K562 (cell line): ENCODE data around the gene FTH1. TPM values are rescaled to one million over a fixed set of nuclear protein-coding genes. Genes with fewer than 3 reads are reported as not detected.

Experiments
- ATAC-seq: fragments of 200-7000 bp; cut with Tn5 transposase; 3 replicates; pipeline ENCODE4 v1.9.1; 2020; ENCODE audit warnings: moderate library complexity
- BruUV-seq: library from RNA; stranded (reverse); fragments of 400-500 nt; replicated peaks from 2 replicates; lab custom pipeline; 2021; lab: Mats Ljungman, UMichigan
- CTCF ChIA-PET: fragments of 300-600 bp; formaldehyde crosslinking; extraction: SDS; loops from one replicate; lab custom pipeline; 2021; ENCODE audit warnings: low intra/inter-chr PET ratio; lab: Yijun Ruan, JAX
- POLR2A ChIA-PET: fragments of 300-600, 350-650 bp; sonication (Branson Sonifier 250); formaldehyde crosslinking; extraction: SDS; loops from one replicate; lab custom pipeline; 2021; ENCODE audit warnings: antibody characterized with exemption, inconsistent platforms; lab: Yijun Ruan, JAX
- DNase-seq, 4 experiments: peaks; one replicate each; pipeline versions ENCODE4 v3.0.0 to v3.0.0-alpha.2; 2011 to 2018; ENCODE audit warnings: low spot score in 3 of 4, mixed read lengths in 3 of 4; ENCODE audit errors: extremely low read depth in 1 of 4
- FAIRE-seq: peaks from 2 replicates; lab custom pipeline; 2011; peaks lifted over from hg19 to GRCh38; lab: Jason Lieb, UNC
- H2AFZ ChIP-seq: 2 replicates; pipeline ENCODE4 v1.6.0; 2011; ENCODE audit warnings: low read depth, low read length, control low read depth, inconsistent platforms
- H3K27ac ChIP-seq: fragments of 200-600 bp; 3 replicates; pipeline ENCODE4 v1.8.0; 2011; ENCODE audit warnings: low read depth, mild to moderate bottlenecking, control low read depth, inconsistent platforms, low read length, moderate library complexity, mixed read lengths; ENCODE audit errors: extremely low read depth
- H3K27me3 ChIP-seq, 2 experiments: fragments of 300-600 bp in 1 of 2; 2 replicates in 1 of 2; 3 replicates in 1 of 2; pipeline versions ENCODE4 v1.6.0 to v1.8.0; 2011; ENCODE audit warnings: inconsistent platforms in 2 of 2, low read length in 2 of 2, mild to moderate bottlenecking in 1 of 2, mixed read lengths in 1 of 2, moderate library complexity in 1 of 2; ENCODE audit not compliant: control insufficient read depth in 2 of 2, insufficient read depth in 2 of 2
- H3K36me3 ChIP-seq: fragments of 300-600 bp; 3 replicates; pipeline ENCODE4 v1.8.0; 2011; ENCODE audit warnings: mild to moderate bottlenecking, low read length, inconsistent platforms; ENCODE audit not compliant: control insufficient read depth, insufficient read depth
- H3K4me1 ChIP-seq, 2 experiments: fragments of 200-600 bp in 1 of 2; replicated peaks in 1 of 2; 2 replicates in 1 of 2; 3 replicates in 1 of 2; pipeline versions ENCODE4 v1.5.1 to v1.8.0; 2011; ENCODE audit warnings: inconsistent platforms in 2 of 2, low read length in 2 of 2, mild to moderate bottlenecking in 1 of 2, mixed read lengths in 1 of 2, moderate library complexity in 1 of 2; ENCODE audit not compliant: control insufficient read depth in 2 of 2, insufficient read depth in 2 of 2
- H3K4me2 ChIP-seq: 2 replicates; pipeline ENCODE4 v1.6.1; 2011; ENCODE audit warnings: low read length, control low read depth, inconsistent platforms, mixed read lengths; ENCODE audit not compliant: insufficient read depth
- H3K4me3 ChIP-seq: fragments of 200-600 bp; sonication (generic), shearing (Covaris generic); 2 replicates; pipeline ENCODE4 v1.5.1; 2016; ENCODE audit warnings: control low read depth, inconsistent platforms
- H3K79me2 ChIP-seq: fragments of 200-600 bp; 3 replicates; pipeline ENCODE4 v1.8.0; 2011; ENCODE audit warnings: low read length, inconsistent platforms; ENCODE audit not compliant: control insufficient read depth, insufficient read depth
- H3K9ac ChIP-seq, 2 experiments: 2 replicates each; pipeline versions ENCODE4 v1.6.0 to v1.6.1; 2011; ENCODE audit warnings: low read depth in 2 of 2, low read length in 2 of 2, control low read depth in 1 of 2, inconsistent platforms in 1 of 2, mild to moderate bottlenecking in 1 of 2, mixed read lengths in 1 of 2; ENCODE audit not compliant: insufficient read depth in 1 of 2
- H3K9me1 ChIP-seq: one replicate; pipeline ENCODE4 v1.6.0; 2011; ENCODE audit warnings: inconsistent platforms, mild to moderate bottlenecking, low read length, moderate library complexity; ENCODE audit not compliant: control insufficient read depth, insufficient read depth
- H3K9me3 ChIP-seq: replicated peaks from 2 replicates; pipeline ENCODE4 v1.5.1; 2011; ENCODE audit warnings: low read depth, low read length, inconsistent platforms; ENCODE audit not compliant: control insufficient read depth, insufficient read depth
- H4K20me1 ChIP-seq: replicated peaks from 2 replicates; pipeline ENCODE4 v1.6.1; 2011; ENCODE audit warnings: low read length, inconsistent platforms, mixed read lengths; ENCODE audit not compliant: control insufficient read depth, insufficient read depth
- ADNP ChIP-seq: fragments of 200-800 bp; sonication (Bioruptor generic); IDR thresholded peaks from 2 replicates; pipeline ENCODE4 v1.6.1; 2016; ENCODE audit warnings: missing genetic modification characterization, missing compliant biosample characterization
- ELF4 ChIP-seq: fragments of 450-650 bp; formaldehyde crosslinking; IDR thresholded peaks from 2 replicates; pipeline ENCODE4 v1.4.0; 2022; ENCODE audit warnings: missing genetic modification characterization
- FOXJ3 ChIP-seq: sonication (generic); formaldehyde crosslinking; IDR thresholded peaks from 2 replicates; pipeline ENCODE4 v1.4.0; 2020; ENCODE audit warnings: mild to moderate bottlenecking, missing genetic modification reagents
- HSF4 ChIP-seq: fragments of 250-450 bp; sonication (Bioruptor Pico); IDR thresholded peaks from 2 replicates; pipeline ENCODE4 v2.1.2; 2022; ENCODE audit warnings: mild to moderate bottlenecking, moderate library complexity, borderline replicate concordance
- MCM2 ChIP-seq: fragments of 450-650 bp; IDR thresholded peaks from 2 replicates; pipeline ENCODE4 v1.6.1; 2017; ENCODE audit warnings: low read depth, mild to moderate bottlenecking
- MTA2 ChIP-seq: fragments of 450-650 bp; IDR thresholded peaks from 2 replicates; pipeline ENCODE4 v1.6.1; 2016; ENCODE audit warnings: low read depth
- MXI1 ChIP-seq: IDR thresholded peaks from 2 replicates; pipeline ENCODE4 v1.6.1; 2011; ENCODE audit warnings: low read depth, mild to moderate bottlenecking, improper control_type of control experiment, low read length
- NR0B1 ChIP-seq: fragments of 450-650 bp; IDR thresholded peaks from one replicate; pipeline ENCODE4 v1.6.1; 2018; ENCODE audit warnings: mild to moderate bottlenecking, moderate library complexity; ENCODE audit not compliant: partially characterized antibody
- POLR2B ChIP-seq: fragments of 450-650 bp; IDR thresholded peaks from 2 replicates; pipeline ENCODE4 v1.6.1; 2018; ENCODE audit warnings: low read depth; ENCODE audit not compliant: partially characterized antibody
- PRMT5 ChIP-seq: sonication (generic); formaldehyde crosslinking; IDR thresholded peaks from 2 replicates; pipeline ENCODE4 v1.5.0; 2020; ENCODE audit warnings: missing genetic modification reagents
- TEAD2 ChIP-seq: fragments of 450-650 bp; IDR thresholded peaks from 2 replicates; pipeline ENCODE4 v1.6.1; 2016; ENCODE audit warnings: missing genetic modification characterization, control low read depth, missing compliant biosample characterization
- ZBTB8A ChIP-seq: fragments of 450-650 bp; IDR thresholded peaks from 2 replicates; pipeline ENCODE4 v1.6.1; 2018; ENCODE audit warnings: mild to moderate bottlenecking, moderate library complexity; ENCODE audit not compliant: partially characterized antibody
- ZNF212 ChIP-seq: fragments of 450-650 bp; formaldehyde crosslinking; IDR thresholded peaks from 2 replicates; pipeline ENCODE4 v1.4.0; 2020; ENCODE audit warnings: mild to moderate bottlenecking
- ZNF316 ChIP-seq: fragments of 450-650 bp; IDR thresholded peaks from 2 replicates; pipeline ENCODE4 v1.6.1; 2016
- ZNF589 ChIP-seq: fragments of 200-800 bp; sonication (Bioruptor generic); IDR thresholded peaks from 2 replicates; pipeline ENCODE4 v1.6.1; 2016; ENCODE audit warnings: low read depth, missing genetic modification characterization, missing compliant biosample characterization
- WGBS: fragments of 100-300 bp; shearing (Covaris generic); methylation state at CpG from one replicate; pipeline ENCODE4 v1.1.6; 2016; ENCODE audit warnings: low coverage, mixed read lengths; ENCODE audit not compliant: insufficient coverage; ENCODE audit errors: missing lambda C conversion rate; 5-methylcytosine and 5-hydroxymethylcytosine counted together
- in situ Hi-C: fragments of 300-500 bp; cut with MboI; formaldehyde crosslinking; loops from 4 replicates; pipeline ENCODE4 v1.15.0; 2018; ENCODE audit warnings: inconsistent platforms, mixed read lengths
- intact Hi-C: fragments of 100-400 bp; cut with micrococcal nuclease; formaldehyde crosslinking; loops from 2 replicates; pipeline ENCODE4 v1.14.2; 2022
- polyA plus RNA-seq, 8 experiments: library from polyadenylated mRNA; depleted of rRNA in 4 of 8; stranded (reverse) in 5 of 8; unstranded in 3 of 8; fragments of >200 nt; fragmentation: Nextera tagmentation in 2 of 8; fragmentation: Illumina TruSeq in 1 of 8; extraction: Ambion mirVana in 2 of 8; extraction: Trizol in 1 of 8; gene quantifications; 2 replicates each; pipeline versions ENCODE4 v1.2.1 to v1.2.3, GENCODE V29; 2011 to 2014; ENCODE audit warnings: inconsistent platforms in 1 of 8, missing spikeins in 1 of 8
- total RNA-seq, 7 experiments: library from RNA; depleted of rRNA in 6 of 7; stranded (reverse); fragments of >200 nt in 6 of 7; fragmentation: Illumina TruSeq in 2 of 7; extraction: Trizol in 2 of 7; gene quantifications; 2 replicates each; pipeline versions ENCODE4 v1.2.1 to v1.2.3, GENCODE V29; 2011 to 2021; ENCODE audit warnings: low replicate concordance in 1 of 7
- TF ChIP-seq, protein P1 (sequence below): fragments of 250-450 bp; sonication (Bioruptor Pico); IDR thresholded peaks from 2 replicates; pipeline ENCODE4 v1.5.1; 2021; ENCODE audit warnings: mild to moderate bottlenecking

FTH1 gene
- total and polyA plus RNA-seq, 9 of the 15 experiments (the other 6 are each of a cell fraction or from before 2014, with no cell fraction given) = 370 to 3,146 (median 802) TPM

- H3K9me3 ChIP-seq = peaks cover 5% of the 10 kb centered on the region
- POLR2A ChIA-PET = interaction anchor here (0.9 kb wide), 1 partner anchor 26 kb away, joined by 3 read pairs; no protein-coding TSS in a partner anchor
- H3K9ac ChIP-seq = no peak overlapping the region
- no peak for ATAC-seq
- TF ChIP-seq MXI1 (no peak), TEAD2 (tag) (no peak), ADNP (no peak), ELF4 (CRISPR knock-in tag) (no peak), ZBTB8A (no peak), POLR2B (no peak), ZNF316 (no peak), HSF4 (CRISPR knock-in tag) (no peak), MTA2 (no peak), ZNF212 (CRISPR knock-in tag) (no peak), NR0B1 (no peak), MCM2 (no peak), FOXJ3 (CRISPR knock-in tag) (no peak), PRMT5 (CRISPR knock-in tag) (no peak), ZNF589 (CRISPR knock-in tag) (no peak)
- TF ChIP-seq, protein P1, sequence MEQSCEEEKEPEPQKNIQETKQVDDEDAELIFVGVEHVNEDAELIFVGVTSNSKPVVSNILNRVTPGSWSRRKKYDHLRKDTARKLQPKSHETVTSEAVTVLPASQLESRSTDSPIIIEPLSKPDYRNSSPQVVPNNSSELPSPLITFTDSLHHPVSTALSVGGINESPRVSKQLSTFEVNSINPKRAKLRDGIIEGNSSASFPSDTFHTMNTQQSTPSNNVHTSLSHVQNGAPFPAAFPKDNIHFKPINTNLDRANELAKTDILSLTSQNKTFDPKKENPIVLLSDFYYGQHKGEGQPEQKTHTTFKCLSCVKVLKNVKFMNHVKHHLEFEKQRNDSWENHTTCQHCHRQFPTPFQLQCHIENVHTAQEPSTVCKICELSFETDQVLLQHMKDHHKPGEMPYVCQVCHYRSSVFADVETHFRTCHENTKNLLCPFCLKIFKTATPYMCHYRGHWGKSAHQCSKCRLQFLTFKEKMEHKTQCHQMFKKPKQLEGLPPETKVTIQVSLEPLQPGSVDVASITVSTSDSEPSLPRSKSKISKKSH = no peak
- H3K27me3 ChIP-seq = no peaks in the 10 kb centered on the region
- no peaks in the 10 kb centered on the region for H3K36me3 ChIP-seq
- no peak for FAIRE-seq
- H2AFZ ChIP-seq = no peak overlapping the region
- H3K4me3 ChIP-seq = no peak overlapping the region
- WGBS = 56% methylated on average over 4 of the region's 4 CpGs
- H3K79me2 ChIP-seq = no peaks in the 10 kb centered on the region
- H3K27ac ChIP-seq = no peak overlapping the region
- no peaks in the 10 kb centered on the region for H4K20me1 ChIP-seq
- peaks cover 16% of the 10 kb centered on the region in 2 experiments for H3K4me1 ChIP-seq
- DNase-seq = no peak
- H3K9me1 ChIP-seq = no peaks in the 10 kb centered on the region
- intact Hi-C loops (no loop called here), in situ Hi-C loops (no loop called here)
- H3K4me2 ChIP-seq = no peak overlapping the region
- no TSS peak for BruUV-seq
- CTCF ChIA-PET = no interaction called here
Observed at GRCh38 chr11:61996933-61997332, 29.5 kb upstream of the FTH1 start.
